Heart right ventricle (tissue), 16 donors: ENCODE measurements around the gene LDLRAD4. TPM values are rescaled to one million over a fixed set of nuclear protein-coding genes. Genes with fewer than 3 reads are reported as not detected.

Experiments used
- ATAC-seq, 8 donors: fragments of 200-7000 bp; cut with Tn5 transposase; one replicate each; pipeline ENCODE4 v1.9.1; 2020; ENCODE audit warnings: mild to moderate bottlenecking in 8 of 8, moderate library complexity in 8 of 8, moderate number of reproducible peaks in 1 of 8
- DNase-seq, 2 donors: peaks; one replicate each; pipeline ENCODE4 v3.0.0-alpha.2; 2020
- H3K27ac ChIP-seq, 10 donors: fragments of 200-600 bp; sonication (generic) in 2 of 10; one replicate each; pipeline versions ENCODE4 v1.5.0 to v1.8.0; 2020 to 2022; ENCODE audit warnings: mild to moderate bottlenecking in 3 of 10
- H3K27me3 ChIP-seq, 7 donors: fragments of 200-600 bp; one replicate each; pipeline ENCODE4 v1.8.0; 2021 to 2022; ENCODE audit warnings: mild to moderate bottlenecking in 2 of 7
- H3K36me3 ChIP-seq, 9 donors: fragments of 200-600 bp; sonication (generic) in 1 of 9; one replicate each; pipeline versions ENCODE4 v1.5.0 to v1.8.0; 2020 to 2022; ENCODE audit warnings: mild to moderate bottlenecking in 2 of 9
- H3K4me1 ChIP-seq, 9 donors: fragments of 200-600 bp; sonication (generic) in 1 of 9; one replicate each; pipeline versions ENCODE4 v1.5.0 to v1.8.0; 2020 to 2022; ENCODE audit warnings: mild to moderate bottlenecking in 4 of 9
- H3K4me3 ChIP-seq, 10 donors: fragments of 200-600 bp; sonication (generic) in 2 of 10; one replicate each; pipeline versions ENCODE4 v1.5.0 to v1.8.0; 2020 to 2022; ENCODE audit warnings: mild to moderate bottlenecking in 7 of 10, moderate library complexity in 2 of 10
- H3K9me3 ChIP-seq, 11 donors: fragments of 200-600 bp in 10 of 11; sonication (generic) in 2 of 11; one replicate each; pipeline versions ENCODE4 v1.5.0 to v1.8.0; 2013 to 2022; ENCODE audit warnings: mild to moderate bottlenecking in 2 of 11, control low read depth in 1 of 11, moderate library complexity in 1 of 11
- WGBS, 2 donors: extraction: QIAGEN DNeasy Blood & Tissue Kit; methylation state at CpG; one replicate each; pipeline ENCODE4 v1.1.7; 2013; ENCODE audit warnings: inconsistent platforms in 1 of 2; 5-methylcytosine and 5-hydroxymethylcytosine counted together
- intact Hi-C, 10 donors: fragments of 100-400 bp; cut with DNase I; formaldehyde crosslinking; loops; one replicate each; pipeline versions ENCODE4 v1.11.1 to v1.14.2; 2022
- polyA plus RNA-seq, 2 donors: library from polyadenylated mRNA; stranded (reverse); fragments of 200-250 nt; gene quantifications; one replicate each; pipeline ENCODE4 v1.2.3, GENCODE V29; 2013
- total RNA-seq, 10 donors: library from RNA; stranded (reverse); fragmentation: NEBNext Ultra II Directional in 3 of 10; extraction: Animal tissue kit (Norgen Biotek cat#: 25700) in 3 of 10; gene quantifications; one replicate each; pipeline versions ENCODE4 v1.2.1 to v1.2.4, GENCODE V29; 2021 to 2023
- TF ChIP-seq, protein P1 (sequence below), 9 donors: fragments of 200-600 bp; sonication (generic) in 2 of 9; IDR thresholded peaks; one replicate each; pipeline versions ENCODE4 v1.5.0 to v1.8.0; 2021 to 2022; ENCODE audit warnings: antibody characterized with exemption in 9 of 9, mild to moderate bottlenecking in 5 of 9, moderate library complexity in 1 of 9
- donor health status: Arrhythmogenic right ventricular cardiomyopathy.
- donor health status: ischemic (EF 13 %, LVEDD 7.1; RV severe dilation, severe dysfunction).
- donor health status: healthy with polysubstance abuse.
- donor health status: DM: no; HTN: yes; CAD: no.
- donor health status: DM: no; HTN: no; CAD: no.
- donor health status: ischemic (EF 25% LVEDD 6.9; RV normal size, moderate dysfunction).
- donor health status: ischemic (EF 25% LVEDD 5.7; RV mildly dilated, moderate dysfunction).
- donor health status: healthy.
- donor health status: DM: yes; HTN: yes; CAD: no.
- donor health status: Ischemic cardiomyopathy.
- donor health status: ischemic (EF 35%, LVEDD 5.7; RV mildly dilated, moderate dysfunction).
- donor health status: nonischemic (EF 11% LVEDD 7.7; RV severe dilation, severe dysfunction).
- donor health status: DM: yes; HTN: yes; CAD: no.
- donor health status: PGD.
- donor health status: ischemic (EF 29% LVEDD 5.4; RV normal size, mild dysfunction).
- donor health status: nonischemic (EF 23%, LVEDD 6.1; RV moderate dilation, normal function).

The LDLRAD4 gene
- total and polyA plus RNA-seq, 12 donors = 5.4 to 74.6 (median 34.6) TPM

DNA sequence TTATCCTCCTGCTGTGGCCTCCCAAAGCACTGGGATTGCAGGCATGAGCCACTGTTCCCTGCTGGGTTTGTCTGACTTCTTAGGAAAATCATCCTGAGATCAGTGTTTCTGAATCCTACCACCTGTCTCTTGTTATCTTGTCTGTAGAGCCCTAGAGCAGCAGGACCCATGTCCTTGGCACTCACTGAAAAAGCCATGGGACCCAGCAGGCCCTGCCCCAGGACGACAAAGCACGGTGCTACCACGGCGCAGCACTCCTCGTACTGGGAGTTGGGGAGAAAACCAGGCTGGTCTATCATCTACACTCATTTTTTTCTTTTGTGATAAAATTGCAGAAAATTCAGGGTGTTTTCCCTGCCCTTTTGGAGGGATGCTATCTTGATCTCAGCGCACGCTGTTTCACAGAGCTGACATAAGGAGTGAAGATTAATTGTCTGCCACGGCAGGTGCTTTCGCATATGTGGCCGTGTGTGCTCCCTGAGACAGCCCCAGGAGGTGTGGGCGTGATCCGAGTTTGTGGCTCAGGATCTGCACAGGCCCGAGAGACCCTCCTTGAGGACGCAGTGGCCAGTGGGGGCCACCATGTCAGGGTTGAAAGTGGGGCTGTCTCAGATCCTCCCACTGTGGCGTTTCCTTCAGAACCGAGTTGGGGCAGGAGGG lies 179.1 kb downstream of the LDLRAD4 start:
- Histone ChIP-seq H3K4me1 (peaks cover 0 to 13% (median 4%) of the 10 kb centered on the region in 9 donors), H3K27ac (no peak overlapping the region)
- ATAC-seq = no peak

DNA sequence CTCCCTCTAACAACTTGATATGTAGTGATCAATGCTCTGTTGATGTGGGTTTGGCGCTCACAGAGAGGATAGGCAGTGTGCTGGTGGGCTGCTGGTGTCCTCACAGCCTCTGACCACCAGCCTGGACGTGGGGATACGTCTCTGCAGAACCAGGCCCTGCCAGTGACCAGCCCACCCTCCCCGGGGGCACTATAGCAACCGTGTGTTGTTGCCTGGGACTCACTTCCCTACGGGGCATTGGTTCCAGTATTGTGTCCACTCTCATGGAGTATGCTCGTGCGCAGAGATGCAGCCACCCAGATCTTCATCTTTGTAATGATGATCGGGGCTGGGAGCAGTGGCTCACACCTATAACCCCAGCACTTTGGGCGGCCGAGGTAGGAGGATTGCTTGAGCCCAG lies 180.1 kb downstream of the LDLRAD4 start:
- Histone ChIP-seq H3K4me3 (no peak overlapping the region), H3K36me3 (peaks cover 0 to 9% (median 0%) of the 10 kb centered on the region in 9 donors), H3K27ac (no peak overlapping the region), H3K9me3 (no peaks in the 10 kb centered on the region), H3K4me1 (peaks cover 0 to 14% (median 4%) of the 10 kb centered on the region in 9 donors), H3K27me3 (no peaks in the 10 kb centered on the region)
- ATAC-seq (no peak), DNase-seq (no peak)
- intact Hi-C loops = loop anchor here in 1 of 10 donors (10.0 kb wide), 1 partner anchor 116 kb away; no protein-coding TSS in a partner anchor
- WGBS, 2 donors = 94 to 95% methylated on average over 11 of the region's 11 CpGs
- TF ChIP-seq, protein P1, sequence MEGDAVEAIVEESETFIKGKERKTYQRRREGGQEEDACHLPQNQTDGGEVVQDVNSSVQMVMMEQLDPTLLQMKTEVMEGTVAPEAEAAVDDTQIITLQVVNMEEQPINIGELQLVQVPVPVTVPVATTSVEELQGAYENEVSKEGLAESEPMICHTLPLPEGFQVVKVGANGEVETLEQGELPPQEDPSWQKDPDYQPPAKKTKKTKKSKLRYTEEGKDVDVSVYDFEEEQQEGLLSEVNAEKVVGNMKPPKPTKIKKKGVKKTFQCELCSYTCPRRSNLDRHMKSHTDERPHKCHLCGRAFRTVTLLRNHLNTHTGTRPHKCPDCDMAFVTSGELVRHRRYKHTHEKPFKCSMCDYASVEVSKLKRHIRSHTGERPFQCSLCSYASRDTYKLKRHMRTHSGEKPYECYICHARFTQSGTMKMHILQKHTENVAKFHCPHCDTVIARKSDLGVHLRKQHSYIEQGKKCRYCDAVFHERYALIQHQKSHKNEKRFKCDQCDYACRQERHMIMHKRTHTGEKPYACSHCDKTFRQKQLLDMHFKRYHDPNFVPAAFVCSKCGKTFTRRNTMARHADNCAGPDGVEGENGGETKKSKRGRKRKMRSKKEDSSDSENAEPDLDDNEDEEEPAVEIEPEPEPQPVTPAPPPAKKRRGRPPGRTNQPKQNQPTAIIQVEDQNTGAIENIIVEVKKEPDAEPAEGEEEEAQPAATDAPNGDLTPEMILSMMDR (IDR thresholded peaks at IDR 0.05) = no peak

More for the DNA sequence above, 179.1 kb downstream of the LDLRAD4 start:
- TF ChIP-seq, protein P1 (IDR thresholded peaks at IDR 0.05) = no peak
- intact Hi-C loops = loop anchor here in 1 of 10 donors (10.0 kb wide), 1 partner anchor 117 kb away; no protein-coding TSS in a partner anchor
- H3K4me3 ChIP-seq = no peak overlapping the region
- H3K36me3 ChIP-seq = peaks cover 0 to 9% (median 0%) of the 10 kb centered on the region in 9 donors
- no peaks in the 10 kb centered on the region for H3K9me3 ChIP-seq
- DNase-seq = no peak
- 88 to 90% methylated on average over 16 of the region's 16 CpGs for WGBS, 2 donors
- H3K27me3 ChIP-seq = no peaks in the 10 kb centered on the region

DNA sequence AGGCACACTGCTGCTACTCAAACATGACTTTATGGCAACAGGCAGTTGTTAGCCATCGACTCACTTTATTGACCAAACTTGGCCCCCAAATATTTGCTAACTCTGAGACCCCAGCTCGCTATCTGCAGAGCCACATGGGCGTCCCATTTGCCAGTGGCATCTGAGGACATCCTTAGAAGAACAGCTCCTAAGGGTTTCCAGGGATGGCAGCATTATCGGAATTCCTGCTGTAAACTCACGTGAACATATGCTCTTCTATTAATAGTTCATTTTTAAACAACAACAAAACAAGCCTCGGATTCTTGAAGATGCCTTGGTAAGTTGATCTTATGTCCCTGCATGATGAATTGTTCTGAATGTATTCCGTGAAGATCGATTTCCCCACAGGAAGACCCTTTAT lies 181.0 kb downstream of the LDLRAD4 start:
- Histone ChIP-seq H3K27me3 (no peaks in the 10 kb centered on the region), H3K36me3 (peaks cover 0 to 11% (median 0%) of the 10 kb centered on the region in 9 donors), H3K4me1 (peaks cover 0 to 12% (median 4%) of the 10 kb centered on the region in 9 donors), H3K4me3 (no peak overlapping the region), H3K27ac (no peak overlapping the region), H3K9me3 (no peaks in the 10 kb centered on the region)
- intact Hi-C loops = loop anchor here in 1 of 10 donors (10.0 kb wide), 1 partner anchor 115 kb away; no protein-coding TSS in a partner anchor
- DNase-seq (no peak), ATAC-seq (no peak)
- WGBS, 2 donors = 72 to 77% methylated on average over 8 of the region's 8 CpGs
- TF ChIP-seq, protein P1 (IDR thresholded peaks at IDR 0.05) = no peak

DNA sequence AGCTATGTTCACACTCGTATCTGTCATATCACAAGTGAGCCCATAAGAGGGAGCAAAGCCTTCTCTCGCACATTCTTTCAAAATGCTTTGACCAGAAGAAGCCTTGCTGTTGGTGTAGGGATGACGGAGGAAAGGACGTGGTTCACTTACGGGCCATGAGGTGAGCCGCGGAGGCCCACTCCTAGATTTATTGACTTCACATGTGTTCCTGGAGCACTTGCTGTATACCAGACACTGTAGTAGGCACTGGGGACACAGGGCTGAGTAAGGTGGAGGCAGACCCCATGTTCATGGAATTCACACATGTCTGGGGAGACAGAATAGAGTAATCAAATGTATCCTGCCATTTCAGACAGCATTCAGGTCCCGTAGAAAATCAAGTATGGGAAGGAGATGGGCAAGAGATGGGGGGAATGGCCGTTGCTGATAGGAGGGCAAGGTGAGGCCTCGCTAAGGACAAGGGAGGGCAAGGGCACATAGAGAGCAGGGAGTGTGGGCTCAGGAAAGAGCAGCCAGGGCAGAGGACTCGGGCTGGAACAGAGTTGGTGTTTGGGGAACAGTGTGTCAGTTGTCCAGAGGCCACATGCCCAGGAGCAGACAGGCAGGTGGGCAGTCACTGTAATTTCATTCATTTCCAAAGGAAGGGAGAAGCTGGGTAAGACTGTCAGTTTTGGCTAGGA lies 182.2 kb downstream of the LDLRAD4 start:
- Histone ChIP-seq H3K4me1 (peaks cover 0 to 5% (median 0%) of the 10 kb centered on the region in 9 donors), H3K27ac (no peak overlapping the region), H3K27me3 (no peaks in the 10 kb centered on the region), H3K9me3 (no peaks in the 10 kb centered on the region), H3K36me3 (peaks cover 0 to 11% (median 0%) of the 10 kb centered on the region in 9 donors), H3K4me3 (no peak overlapping the region)
- intact Hi-C loops = no loop called here
- WGBS, 2 donors = 94 to 96% methylated on average over 11 of the region's 11 CpGs
- ATAC-seq = peak in 1 of 8 donors; percentile 17
- DNase-seq = no peak
- TF ChIP-seq, protein P1 (IDR thresholded peaks at IDR 0.05) = no peak
